Activated naive CD4-positive, alpha-beta T cell (primary cell): Measurements from ENCODE around the gene WIPF1.

Experiments
- DNase-seq, 4 experiments: peaks; one replicate each; lab custom pipeline; 2025; lab: John Stamatoyannopoulos, UW

Gene WIPF1

GRCh38 chr2:174540893-174541292, 56.7 kb downstream of the WIPF1 start:
- DNase-seq = no peak

GRCh38 chr2:174535757-174536703, 61.6 kb downstream of the WIPF1 start:
- no peak for DNase-seq

GRCh38 chr2:174535083-174535482, 62.5 kb downstream of the WIPF1 start:
- no peak for DNase-seq

DNA sequence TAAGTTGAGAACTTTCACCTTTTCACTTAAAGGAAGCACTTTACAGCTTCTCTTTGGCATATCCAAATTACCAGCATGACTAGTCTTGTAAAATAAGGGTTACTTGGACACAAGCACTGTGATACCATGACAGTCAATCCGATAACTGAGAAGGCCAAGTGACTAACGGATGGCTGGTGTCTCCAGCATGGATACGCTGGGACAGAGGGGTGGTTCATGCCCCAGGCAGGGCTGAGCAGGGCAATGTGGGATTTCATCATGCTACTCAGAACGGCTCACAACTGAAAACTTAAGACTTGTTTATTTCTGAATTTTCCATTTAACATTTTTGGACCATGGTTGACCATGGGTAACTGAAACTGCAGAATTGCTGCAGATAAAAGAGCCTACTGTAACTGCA, 67.7 kb downstream of the WIPF1 start:
- no peak for DNase-seq

- DNase-seq = no peak
Measured at GRCh38 chr2:174527959-174528358, 69.6 kb downstream of the WIPF1 start.

- DNase-seq = no peak
Measured at GRCh38 chr2:174527101-174527721, 70.4 kb downstream of the WIPF1 start.

DNA sequence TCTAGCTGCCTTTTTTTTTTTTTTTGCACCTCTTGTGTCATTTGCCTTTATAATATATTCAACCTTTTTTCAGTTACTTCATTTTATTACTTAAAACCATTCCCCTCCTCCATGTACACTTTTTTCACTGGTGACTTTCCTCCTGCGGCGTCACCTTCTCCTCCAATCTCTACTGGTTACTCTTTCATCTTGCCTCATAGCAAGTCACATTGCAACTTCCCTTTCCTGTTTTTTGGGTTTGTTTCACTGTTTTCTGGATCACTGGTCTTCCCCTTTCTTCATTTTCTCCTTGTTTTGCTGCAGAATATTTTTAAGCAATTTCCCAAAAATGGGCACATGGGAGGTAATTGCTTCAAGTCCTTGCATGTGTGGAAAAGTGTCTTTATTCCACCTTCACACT, 73.1 kb downstream of the WIPF1 start:
- DNase-seq = no peak

- DNase-seq = no peak
Measured at GRCh38 chr2:174522553-174522952, 75.1 kb downstream of the WIPF1 start.

DNA sequence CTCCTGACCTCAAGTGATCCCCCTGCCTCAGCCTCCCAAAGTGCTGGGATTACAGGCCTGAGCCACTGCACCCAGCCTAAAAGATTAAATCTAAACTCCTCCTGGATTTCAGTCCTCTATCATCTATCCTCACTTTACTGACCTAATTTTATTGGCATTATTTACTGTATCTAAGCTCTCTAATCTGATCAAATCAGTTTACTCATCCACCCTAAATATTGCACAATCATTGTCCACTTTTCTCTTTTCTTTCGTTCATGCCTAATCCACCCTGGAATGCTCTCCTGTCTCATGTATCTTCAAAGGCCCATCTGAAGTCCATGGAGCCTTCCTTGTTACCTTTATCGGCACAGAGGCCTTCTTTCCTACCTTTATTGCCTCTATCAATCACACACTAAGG, 79.2 kb downstream of the WIPF1 start:
- DNase-seq = no peak

DNA sequence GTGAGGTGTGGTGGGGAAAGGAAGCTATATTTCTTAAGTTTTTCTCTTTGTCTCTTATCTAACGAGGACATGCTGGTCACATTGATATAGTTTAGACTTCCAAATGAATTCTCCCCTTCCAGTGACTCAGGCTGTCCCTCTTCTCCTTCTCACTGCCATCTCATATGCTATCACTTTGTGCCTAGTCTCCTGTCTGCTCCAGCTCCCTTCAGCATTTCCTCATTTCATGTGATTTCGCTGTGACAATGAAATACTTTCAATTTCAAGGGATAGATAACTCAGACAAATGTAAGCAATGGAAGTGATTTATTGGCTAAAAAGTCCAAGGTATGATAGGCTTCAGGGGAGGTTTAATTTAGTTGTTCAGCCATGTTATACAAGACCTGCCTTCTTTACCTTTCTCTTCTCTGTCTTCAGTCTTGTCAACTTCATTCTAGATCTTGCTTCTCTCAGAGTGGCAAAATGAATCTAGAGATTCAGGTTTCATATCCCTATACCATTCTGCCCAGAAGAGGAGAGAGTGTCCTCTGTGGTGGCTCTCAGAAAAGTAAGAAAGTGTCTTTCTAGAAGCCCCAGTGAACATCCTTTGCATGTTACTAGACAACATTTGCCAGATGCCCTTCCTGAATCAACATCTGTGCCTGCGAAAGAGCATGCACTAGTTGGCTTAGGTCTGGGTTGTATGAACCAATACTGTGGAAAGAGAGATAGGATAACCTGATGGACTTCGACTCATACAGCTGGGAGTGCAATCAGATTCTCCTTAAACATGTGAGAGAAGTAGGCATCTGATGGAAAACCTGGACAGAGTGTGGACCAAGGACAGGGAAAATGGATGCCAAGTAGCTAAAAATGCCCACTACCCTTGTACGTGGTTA, 80.9 kb downstream of the WIPF1 start:
- DNase-seq = no peak

DNA sequence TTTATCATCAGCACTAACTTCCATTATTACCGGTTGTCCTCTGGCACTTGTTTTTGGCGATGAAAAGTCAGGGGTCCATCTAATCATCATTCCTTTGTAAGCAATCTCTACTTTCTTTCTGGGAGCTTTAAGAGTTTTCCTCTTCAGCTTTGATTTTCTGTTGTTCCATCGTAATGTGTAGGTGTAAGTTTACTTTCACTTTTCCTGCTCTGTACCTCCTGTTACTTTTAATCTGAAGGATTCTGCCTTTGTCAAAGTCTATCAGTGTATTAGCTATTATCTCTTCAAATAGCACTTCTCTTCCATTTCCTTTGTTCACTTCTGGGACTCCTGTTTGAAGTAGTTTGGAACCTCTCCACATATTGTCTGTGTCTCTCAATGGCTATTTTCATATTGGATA, 85.3 kb downstream of the WIPF1 start:
- DNase-seq = no peak

- no peak for DNase-seq
Measured at GRCh38 chr2:174511580-174512260, 85.9 kb downstream of the WIPF1 start.

DNA sequence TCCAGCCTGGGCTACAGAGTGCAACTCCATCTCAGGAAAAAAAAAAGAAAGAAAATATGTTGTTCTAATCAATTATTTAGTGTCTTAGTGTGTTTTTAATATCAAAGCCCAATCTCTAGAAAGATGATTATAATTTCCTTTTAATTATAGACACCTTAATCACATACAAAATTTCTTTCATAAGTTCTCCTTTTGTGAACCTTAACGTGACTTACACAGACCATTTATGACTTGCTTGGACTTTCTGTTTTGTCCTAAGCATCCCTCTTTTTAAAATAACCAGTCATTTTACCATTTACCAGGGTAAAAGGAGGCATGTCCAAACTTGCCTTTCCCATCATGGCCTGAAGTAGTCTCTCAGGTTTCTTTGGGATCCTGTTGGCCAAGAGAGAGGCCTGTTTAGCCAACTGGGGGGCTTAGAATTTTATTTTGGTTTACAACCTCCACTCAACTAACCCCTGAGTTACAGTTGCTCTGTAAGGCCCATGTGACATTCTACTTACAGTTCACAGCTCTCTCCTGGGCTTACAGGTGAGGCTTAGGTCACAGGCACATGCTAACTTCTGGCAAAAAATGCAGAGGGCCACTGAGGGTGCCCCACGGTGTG, 86.9 kb downstream of the WIPF1 start:
- DNase-seq = no peak
